GM21737 (cell line): ENCODE results near the gene ACOXL.

ENCODE experiments used
- ATAC-seq: cut with Tn5 transposase; IDR thresholded peaks from one replicate; pipeline ENCODE4 v1.9.1; 2021; ENCODE audit warnings: mild to moderate bottlenecking, moderate library complexity; ENCODE audit not compliant: unreplicated experiment

Gene ACOXL

GRCh38 chr2:110904779-110905148 is 172.4 kb downstream of the ACOXL start:
- no peak for ATAC-seq

GRCh38 chr2:110905217-110905616 is 172.8 kb downstream of the ACOXL start:
- ATAC-seq: no peak

DNA sequence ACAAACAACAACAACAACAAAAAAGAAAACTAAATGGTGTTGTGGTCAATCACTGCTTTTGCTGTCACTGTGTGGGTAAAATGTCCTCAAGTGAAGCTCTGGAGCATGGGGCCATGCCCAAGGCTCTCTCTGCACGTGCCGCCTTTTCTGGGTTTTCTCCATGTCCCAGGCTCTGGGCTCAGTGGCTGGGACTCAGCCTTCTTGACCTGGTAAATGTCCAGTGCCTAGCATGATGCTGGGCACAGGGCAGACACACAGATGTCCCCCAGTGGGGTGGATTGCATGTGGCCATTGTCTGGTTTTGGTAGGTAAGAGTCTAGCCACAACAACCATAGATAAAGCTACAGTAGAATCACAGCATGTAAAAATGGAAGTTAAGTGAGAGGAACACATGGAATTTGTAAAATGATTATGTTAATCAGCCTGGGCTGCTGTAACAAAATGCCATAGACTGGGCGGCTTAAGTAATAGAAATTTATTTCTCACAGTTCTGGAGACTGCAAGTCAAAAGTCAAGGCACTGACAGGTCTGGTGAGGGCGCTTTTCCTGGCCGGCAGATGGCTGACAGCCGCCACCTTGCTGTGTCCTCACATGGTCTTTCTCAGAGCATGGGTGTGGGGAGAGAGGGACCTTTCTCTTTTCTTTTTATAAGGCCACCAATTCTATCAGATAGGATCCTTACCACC is 174.4 kb downstream of the ACOXL start:
- ATAC-seq: no peak

GRCh38 chr2:110909501-110909900 is 177.1 kb downstream of the ACOXL start:
- ATAC-seq: no peak

DNA sequence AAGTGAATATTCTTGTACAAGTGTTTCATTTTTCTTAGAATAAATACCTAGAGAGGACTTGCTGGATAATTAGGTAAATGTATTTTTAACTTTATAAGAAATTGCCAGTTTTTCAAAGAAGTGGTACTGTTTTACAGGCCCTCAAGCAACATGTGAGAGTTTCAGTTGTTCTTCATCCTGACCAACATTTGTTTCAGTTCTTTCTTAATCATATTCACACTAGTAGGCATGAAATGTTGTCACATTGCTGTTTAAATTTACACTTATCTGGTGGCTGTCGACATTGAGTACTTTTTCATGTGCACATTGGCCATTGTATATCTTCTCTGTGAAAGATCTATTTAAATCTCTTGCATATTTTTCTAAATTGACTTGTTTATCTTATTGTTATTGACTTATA is 178.1 kb downstream of the ACOXL start:
- ATAC-seq: no peak

GRCh38 chr2:110919738-110920137 is 187.4 kb downstream of the ACOXL start:
- no peak for ATAC-seq

- no peak for ATAC-seq
These were observed 193.1 kb downstream of the ACOXL start for GRCh38 chr2:110925479-110925878.

DNA sequence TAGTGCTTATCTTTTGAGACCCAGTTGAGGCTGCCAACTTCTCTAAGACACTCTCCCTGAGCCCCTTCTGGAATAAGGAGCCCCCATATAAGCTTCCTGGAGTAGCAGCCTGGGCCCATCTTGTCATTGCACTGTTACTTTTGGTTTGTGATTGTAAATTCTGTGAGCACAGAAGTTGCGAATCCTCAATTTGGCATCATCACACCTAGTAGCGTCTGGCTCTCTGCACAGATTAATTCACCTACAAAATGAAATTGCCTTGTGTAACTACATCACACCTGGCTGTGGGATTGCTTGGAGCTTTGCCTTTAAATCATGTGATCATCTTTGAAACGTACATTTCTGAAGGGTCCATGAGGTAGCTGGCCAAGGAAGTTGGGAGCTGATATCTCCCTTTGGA is 195.2 kb downstream of the ACOXL start:
- ATAC-seq: no peak

GRCh38 chr2:110929528-110929927 is 197.2 kb downstream of the ACOXL start:
- ATAC-seq: no peak

DNA sequence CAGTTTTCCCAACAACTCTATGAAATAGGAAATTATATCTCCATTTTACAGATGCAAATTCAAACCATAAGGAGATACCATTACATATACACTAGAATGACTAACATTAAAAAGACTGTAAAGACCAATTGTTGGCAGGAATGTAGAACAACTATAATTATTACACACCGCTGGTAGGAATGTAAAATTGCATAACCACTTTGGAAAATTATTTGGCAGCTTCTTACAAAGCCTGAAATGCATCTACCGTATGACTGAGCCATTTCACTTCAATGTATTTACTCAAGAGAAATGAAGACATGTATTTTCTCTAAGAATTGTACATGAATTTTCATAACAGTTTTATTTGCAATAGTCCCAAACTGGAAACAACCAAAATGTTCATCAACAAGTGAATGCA is 199.3 kb downstream of the ACOXL start:
- no peak for ATAC-seq

- ATAC-seq: no peak
These were observed 201.0 kb downstream of the ACOXL start for GRCh38 chr2:110933420-110933819.

- ATAC-seq: no peak
These were observed 202.6 kb downstream of the ACOXL start for GRCh38 chr2:110934948-110935347.

DNA sequence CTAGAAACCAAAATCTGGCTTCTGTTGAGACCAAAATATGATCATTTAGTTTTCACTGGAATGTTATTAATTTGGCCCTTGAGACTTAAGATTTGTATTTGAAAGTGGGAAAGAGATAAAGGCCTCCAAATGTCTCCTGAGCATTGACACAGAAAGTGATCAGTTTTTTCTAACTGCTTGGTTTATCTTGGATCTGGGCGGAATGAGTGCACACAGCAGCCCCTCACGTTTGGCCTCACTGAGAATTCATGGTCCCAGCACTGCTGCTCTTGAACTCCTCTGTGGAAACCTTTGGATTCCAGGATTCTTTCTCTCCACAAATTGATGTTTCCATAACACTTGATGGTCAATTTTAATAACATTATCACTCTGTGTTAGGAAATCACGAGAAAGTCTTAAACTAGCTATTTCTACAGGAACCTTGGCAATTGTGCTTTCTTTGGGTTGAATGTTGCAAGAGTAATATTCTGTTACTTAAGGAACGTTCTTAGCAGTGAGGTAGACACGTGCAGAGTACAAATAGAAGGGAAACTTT is 208.1 kb downstream of the ACOXL start:
- ATAC-seq: no peak

DNA sequence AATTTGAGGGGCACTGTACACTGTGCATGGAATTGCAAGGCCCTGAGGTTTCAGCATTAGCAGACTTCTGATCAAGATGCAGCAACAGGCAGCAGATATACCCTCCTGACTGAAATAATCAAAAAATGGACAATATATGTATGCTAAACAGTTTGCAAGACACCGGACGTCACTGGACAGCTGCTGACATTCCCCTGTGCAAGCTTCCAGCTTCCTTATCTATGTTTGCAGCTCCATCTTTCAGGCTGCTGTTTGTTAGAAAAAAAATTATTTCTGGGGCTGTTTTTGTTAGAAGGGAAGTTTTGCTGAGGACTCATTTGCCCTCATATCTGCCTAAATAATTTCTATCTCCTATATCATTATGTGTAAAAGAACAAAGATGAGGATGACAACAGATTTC is 208.9 kb downstream of the ACOXL start:
- ATAC-seq: no peak

DNA sequence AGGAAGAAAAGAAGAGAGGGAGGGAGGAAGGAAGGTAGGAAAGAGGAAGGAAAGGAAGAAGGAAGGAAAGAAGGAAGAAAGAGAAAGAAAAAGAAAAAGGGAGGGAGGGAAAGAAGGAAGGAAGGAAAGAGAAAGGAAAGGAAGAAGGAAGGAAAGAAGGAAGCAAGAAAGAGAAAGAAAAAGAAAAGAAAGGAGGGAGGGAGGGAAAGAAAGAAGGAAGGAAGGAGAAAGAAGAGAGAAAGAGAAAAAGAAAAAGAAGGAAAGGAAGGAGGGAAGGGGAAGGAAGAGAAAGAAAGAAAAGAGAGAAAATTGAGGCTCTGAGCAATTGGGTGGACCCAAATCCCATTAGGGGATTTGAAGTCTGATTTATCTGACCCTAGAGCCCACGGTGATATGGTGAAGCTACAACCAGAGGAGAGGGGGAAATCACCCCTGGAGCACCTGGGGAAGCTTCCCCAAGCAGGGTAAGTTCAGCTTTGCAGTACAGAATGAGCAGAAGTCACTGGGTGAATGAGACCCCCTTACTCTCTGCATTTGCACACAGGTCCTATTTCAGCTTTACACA is 210.8 kb downstream of the ACOXL start:
- no peak for ATAC-seq

DNA sequence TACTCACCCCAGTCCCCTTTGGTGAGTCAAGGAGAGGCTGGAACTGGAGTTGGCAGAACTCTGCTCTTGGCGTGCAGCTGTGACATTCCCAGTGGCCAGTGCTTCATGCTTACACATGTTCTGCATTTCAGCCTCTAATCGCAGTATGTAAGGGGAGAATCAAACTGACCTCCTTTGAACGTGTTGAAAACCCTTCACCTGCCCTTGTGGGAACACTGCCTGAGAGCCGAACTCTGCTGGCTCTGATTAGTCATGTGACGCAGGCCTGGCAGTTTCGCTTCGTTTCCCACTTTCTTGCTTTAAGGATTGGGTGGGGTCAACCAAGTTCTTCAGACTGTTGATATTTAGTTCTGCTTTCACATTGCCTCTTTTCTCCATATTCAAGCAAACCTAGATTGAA is 214.5 kb downstream of the ACOXL start:
- ATAC-seq: no peak

DNA sequence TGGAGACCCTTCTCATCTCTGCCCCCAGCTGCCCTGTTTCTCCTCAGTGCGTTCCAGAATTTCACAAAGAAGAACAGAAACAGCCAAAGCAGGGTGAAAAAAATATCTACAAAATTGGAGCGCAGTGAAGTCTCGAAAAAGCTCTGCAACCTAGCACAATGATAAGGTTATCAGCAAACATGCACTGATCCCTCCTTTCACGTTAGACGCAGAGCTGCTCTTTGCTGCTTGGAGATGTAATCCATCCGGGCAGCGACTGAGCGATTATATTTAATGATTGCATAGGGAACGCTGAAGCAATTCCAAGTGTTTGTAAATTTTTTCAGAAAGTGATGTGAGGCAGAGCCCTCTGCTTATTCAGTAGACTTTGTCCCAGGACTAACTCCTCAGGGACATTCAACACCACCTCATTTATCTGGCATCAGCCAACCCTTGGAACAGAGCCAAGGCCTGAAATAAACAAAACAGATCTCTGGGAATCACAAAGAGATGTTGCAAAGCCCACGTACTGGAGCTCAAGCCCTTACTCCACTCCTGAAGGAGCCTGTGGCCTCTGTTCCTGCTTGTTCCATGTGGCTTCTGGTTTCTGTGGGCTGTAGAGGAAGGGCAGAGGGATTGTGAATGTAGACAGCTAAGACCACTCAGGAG is 215.8 kb downstream of the ACOXL start:
- no peak for ATAC-seq

GRCh38 chr2:110950281-110950680 is 217.9 kb downstream of the ACOXL start:
- ATAC-seq: no peak

DNA sequence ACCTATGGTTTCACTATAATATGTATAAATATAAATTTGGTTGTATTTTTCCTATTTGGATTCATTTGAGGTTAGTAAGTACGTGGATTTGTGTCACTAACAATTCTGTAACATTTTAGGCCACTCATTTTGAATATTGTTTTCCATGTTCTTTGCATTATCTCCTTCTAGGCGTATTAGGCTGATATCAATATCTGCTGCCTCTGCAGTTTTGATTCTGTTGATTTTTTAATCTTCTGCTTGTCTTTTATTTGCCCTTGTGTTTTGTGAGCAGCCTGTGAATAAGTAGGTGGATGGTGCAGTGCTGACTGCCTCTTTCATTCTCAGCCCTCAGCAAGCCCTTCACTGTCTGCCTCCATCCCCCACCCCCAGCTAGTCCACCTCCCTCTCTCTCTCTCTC is 222.7 kb downstream of the ACOXL start:
- no peak for ATAC-seq

DNA sequence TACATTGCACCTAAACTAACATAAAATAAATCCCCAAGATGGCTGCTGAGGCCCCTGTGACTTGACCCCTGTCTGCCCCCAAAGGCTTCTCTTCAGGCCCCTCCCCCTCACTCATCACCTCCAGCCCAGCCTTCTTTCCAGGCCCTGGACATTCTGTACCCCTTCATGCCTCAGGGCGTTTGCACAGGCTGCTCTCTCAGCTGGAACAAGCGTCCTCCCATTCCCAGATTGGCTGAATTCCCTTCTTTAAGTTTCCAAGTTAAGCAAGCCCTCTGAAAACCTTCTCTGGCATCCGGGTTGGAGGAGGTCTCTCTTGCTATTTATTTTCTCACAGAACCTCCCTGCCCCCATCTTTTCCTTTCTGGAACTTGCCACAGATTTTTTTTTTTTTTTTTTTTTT is 223.2 kb downstream of the ACOXL start:
- ATAC-seq: no peak

GRCh38 chr2:110957293-110957692 is 224.9 kb downstream of the ACOXL start:
- ATAC-seq: no peak

- ATAC-seq: no peak
These were observed 226.2 kb downstream of the ACOXL start for GRCh38 chr2:110958346-110959119.
